ENCODE measurements around the gene SEC11A.
"Not testable (repeated sequence)": the region's sequence is repeated elsewhere in the genome, so short reads cannot be mapped to it uniquely, and the experiment has no call there.

The SEC11A gene

GRCh38 chr15:84737005-84737404 is 21.1 kb upstream of the SEC11A start:
- no peak for DNase-seq (ENCODE audit: low spot score)

- no peak for DNase-seq (ENCODE audit: low spot score)
Observed at GRCh38 chr15:84736375-84736774, 20.4 kb upstream of the SEC11A start.

- not testable (repeated sequence) for DNase-seq (ENCODE audit: low spot score)
Observed at GRCh38 chr15:84735480-84736061, 19.6 kb upstream of the SEC11A start.

GRCh38 chr15:84734794-84735479 is 19.0 kb upstream of the SEC11A start:
- DNase-seq (ENCODE audit: low spot score) = peak; percentile 53

GRCh38 chr15:84731774-84732173 is 15.8 kb upstream of the SEC11A start:
- DNase-seq (ENCODE audit: low spot score) = no peak

- DNase-seq (ENCODE audit: low spot score) = no peak
Observed at GRCh38 chr15:84727429-84727828, 11.5 kb upstream of the SEC11A start.

GRCh38 chr15:84725001-84725491 is 9.1 kb upstream of the SEC11A start:
- peak; percentile 53 for DNase-seq (ENCODE audit: low spot score)

GRCh38 chr15:84722628-84723027 is 6.7 kb upstream of the SEC11A start:
- no peak for DNase-seq (ENCODE audit: low spot score)

GRCh38 chr15:84721371-84721770 is 5.4 kb upstream of the SEC11A start:
- DNase-seq (ENCODE audit: low spot score) = no peak

GRCh38 chr15:84715441-84716035 is 401 bp downstream of the SEC11A start:
- DNase-seq (ENCODE audit: low spot score) = peak; percentile 32

GRCh38 chr15:84714821-84715220 is 1.1 kb downstream of the SEC11A start:
- DNase-seq (ENCODE audit: low spot score) = no peak

GRCh38 chr15:84714372-84714771 is 1.6 kb downstream of the SEC11A start:
- DNase-seq (ENCODE audit: low spot score) = no peak

GRCh38 chr15:84703808-84704207 is 12.1 kb downstream of the SEC11A start:
- DNase-seq (ENCODE audit: low spot score) = no peak

GRCh38 chr15:84702961-84703482 is 12.9 kb downstream of the SEC11A start:
- peak; percentile 80 for DNase-seq (ENCODE audit: low spot score)

GRCh38 chr15:84699538-84700191 is 16.3 kb downstream of the SEC11A start:
- DNase-seq (ENCODE audit: low spot score) = no peak

- DNase-seq (ENCODE audit: low spot score) = no peak
Observed at GRCh38 chr15:84697236-84697990, 18.5 kb downstream of the SEC11A start.

- DNase-seq (ENCODE audit: low spot score) = no peak
Observed at GRCh38 chr15:84696757-84697156, 19.2 kb downstream of the SEC11A start.

GRCh38 chr15:84690342-84690741 is 25.6 kb downstream of the SEC11A start:
- no peak for DNase-seq (ENCODE audit: low spot score)

- DNase-seq (ENCODE audit: low spot score) = no peak
Observed at GRCh38 chr15:84689858-84690257, 26.1 kb downstream of the SEC11A start.

- not testable (repeated sequence) for DNase-seq (ENCODE audit: low spot score)
Observed at GRCh38 chr15:84686446-84686845, 29.5 kb downstream of the SEC11A start.

- peak; percentile 39 for DNase-seq (ENCODE audit: low spot score)
Observed at GRCh38 chr15:84685304-84685703, 30.6 kb downstream of the SEC11A start.

- no peak for DNase-seq (ENCODE audit: low spot score)
Observed at GRCh38 chr15:84684092-84684491, 31.8 kb downstream of the SEC11A start.

All from Ammon's horn (tissue), 1 donor.